ENCODE results near the gene BRIX1.

DNA sequence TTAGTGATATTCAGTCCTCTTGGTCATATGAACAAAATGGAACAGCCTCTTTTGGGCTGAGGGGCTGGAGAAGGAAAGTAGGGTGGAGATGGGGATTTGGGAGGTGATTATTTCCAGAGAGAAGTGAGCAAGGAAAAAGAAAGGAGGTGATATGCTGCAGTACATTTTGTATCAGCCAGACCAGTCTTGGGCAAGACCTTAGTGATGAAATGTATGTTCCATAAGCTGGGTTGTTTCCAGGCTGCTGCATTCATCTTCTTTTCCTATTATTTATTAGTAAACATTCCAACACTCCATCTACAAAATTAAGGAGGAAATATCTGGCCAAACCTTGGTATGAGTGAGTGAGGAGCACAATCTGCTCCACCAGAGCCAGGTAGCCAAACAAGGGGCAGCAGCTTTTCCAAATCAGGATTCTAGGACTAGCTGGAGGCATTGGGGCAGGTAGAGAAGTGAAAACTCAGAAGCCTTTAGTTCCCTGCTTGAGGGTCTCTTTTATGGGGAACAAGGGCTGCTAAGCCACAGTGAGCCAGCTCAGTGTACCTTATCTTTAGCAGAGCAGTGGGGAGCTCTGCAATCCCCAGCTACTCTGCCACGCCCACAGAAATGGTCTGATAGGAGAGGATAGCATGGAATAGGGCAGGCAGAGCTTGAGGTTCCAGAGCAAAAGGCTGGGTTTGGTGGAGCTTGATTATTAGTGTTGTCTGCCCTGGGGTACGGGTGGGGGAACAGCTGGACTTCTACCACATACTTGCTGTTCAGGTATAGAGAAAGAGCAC, 19.7 kb upstream of the BRIX1 start:
- TF ChIP-seq, protein P1, sequence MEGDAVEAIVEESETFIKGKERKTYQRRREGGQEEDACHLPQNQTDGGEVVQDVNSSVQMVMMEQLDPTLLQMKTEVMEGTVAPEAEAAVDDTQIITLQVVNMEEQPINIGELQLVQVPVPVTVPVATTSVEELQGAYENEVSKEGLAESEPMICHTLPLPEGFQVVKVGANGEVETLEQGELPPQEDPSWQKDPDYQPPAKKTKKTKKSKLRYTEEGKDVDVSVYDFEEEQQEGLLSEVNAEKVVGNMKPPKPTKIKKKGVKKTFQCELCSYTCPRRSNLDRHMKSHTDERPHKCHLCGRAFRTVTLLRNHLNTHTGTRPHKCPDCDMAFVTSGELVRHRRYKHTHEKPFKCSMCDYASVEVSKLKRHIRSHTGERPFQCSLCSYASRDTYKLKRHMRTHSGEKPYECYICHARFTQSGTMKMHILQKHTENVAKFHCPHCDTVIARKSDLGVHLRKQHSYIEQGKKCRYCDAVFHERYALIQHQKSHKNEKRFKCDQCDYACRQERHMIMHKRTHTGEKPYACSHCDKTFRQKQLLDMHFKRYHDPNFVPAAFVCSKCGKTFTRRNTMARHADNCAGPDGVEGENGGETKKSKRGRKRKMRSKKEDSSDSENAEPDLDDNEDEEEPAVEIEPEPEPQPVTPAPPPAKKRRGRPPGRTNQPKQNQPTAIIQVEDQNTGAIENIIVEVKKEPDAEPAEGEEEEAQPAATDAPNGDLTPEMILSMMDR (CRISPR knock-in tag; IDR thresholded peaks at IDR 0.05): no peak
- TF ChIP-seq, protein P2, sequence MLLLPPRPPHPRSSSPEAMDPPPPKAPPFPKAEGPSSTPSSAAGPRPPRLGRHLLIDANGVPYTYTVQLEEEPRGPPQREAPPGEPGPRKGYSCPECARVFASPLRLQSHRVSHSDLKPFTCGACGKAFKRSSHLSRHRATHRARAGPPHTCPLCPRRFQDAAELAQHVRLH (CRISPR knock-in tag; IDR thresholded peaks at IDR 0.05; ENCODE audit: borderline replicate concordance, low read depth): no peak
- TF ChIP-seq RORA (CRISPR knock-in tag; IDR thresholded peaks at IDR 0.05) (no peak), NR2C2 (CRISPR knock-in tag; IDR thresholded peaks at IDR 0.05; ENCODE audit: borderline replicate concordance) (no peak), POLR2A (IDR thresholded peaks at IDR 0.05; ENCODE audit: insufficient read depth in 1 of 2, low read depth in 2 of 2, low read length in 2 of 2) (no peak), NFRKB (IDR thresholded peaks at IDR 0.05) (no peak), JUN (CRISPR knock-in tag; IDR thresholded peaks at IDR 0.05) (no peak)
- TF ChIP-seq, protein P3, sequence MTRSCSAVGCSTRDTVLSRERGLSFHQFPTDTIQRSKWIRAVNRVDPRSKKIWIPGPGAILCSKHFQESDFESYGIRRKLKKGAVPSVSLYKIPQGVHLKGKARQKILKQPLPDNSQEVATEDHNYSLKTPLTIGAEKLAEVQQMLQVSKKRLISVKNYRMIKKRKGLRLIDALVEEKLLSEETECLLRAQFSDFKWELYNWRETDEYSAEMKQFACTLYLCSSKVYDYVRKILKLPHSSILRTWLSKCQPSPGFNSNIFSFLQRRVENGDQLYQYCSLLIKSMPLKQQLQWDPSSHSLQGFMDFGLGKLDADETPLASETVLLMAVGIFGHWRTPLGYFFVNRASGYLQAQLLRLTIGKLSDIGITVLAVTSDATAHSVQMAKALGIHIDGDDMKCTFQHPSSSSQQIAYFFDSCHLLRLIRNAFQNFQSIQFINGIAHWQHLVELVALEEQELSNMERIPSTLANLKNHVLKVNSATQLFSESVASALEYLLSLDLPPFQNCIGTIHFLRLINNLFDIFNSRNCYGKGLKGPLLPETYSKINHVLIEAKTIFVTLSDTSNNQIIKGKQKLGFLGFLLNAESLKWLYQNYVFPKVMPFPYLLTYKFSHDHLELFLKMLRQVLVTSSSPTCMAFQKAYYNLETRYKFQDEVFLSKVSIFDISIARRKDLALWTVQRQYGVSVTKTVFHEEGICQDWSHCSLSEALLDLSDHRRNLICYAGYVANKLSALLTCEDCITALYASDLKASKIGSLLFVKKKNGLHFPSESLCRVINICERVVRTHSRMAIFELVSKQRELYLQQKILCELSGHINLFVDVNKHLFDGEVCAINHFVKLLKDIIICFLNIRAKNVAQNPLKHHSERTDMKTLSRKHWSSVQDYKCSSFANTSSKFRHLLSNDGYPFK (CRISPR knock-in tag; IDR thresholded peaks at IDR 0.05; ENCODE audit: borderline replicate concordance): no peak
- TF ChIP-seq, protein P4, sequence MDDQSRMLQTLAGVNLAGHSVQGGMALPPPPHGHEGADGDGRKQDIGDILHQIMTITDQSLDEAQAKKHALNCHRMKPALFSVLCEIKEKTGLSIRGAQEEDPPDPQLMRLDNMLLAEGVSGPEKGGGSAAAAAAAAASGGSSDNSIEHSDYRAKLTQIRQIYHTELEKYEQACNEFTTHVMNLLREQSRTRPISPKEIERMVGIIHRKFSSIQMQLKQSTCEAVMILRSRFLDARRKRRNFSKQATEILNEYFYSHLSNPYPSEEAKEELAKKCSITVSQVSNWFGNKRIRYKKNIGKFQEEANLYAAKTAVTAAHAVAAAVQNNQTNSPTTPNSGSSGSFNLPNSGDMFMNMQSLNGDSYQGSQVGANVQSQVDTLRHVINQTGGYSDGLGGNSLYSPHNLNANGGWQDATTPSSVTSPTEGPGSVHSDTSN (CRISPR knock-in tag; IDR thresholded peaks at IDR 0.05; ENCODE audit: borderline replicate concordance): no peak

Data from HepG2 (cell line).